SK-N-SH (cell line): Measurements from ENCODE around the gene CEBPZOS. TPM values are rescaled to one million over a fixed set of nuclear protein-coding genes. Genes with fewer than 3 reads are reported as not detected.

ENCODE experiments used
- CTCF ChIA-PET: fragments of 300-600, 350-600 bp; formaldehyde crosslinking; extraction: SDS; loops from one replicate; lab custom pipeline; 2021; lab: Yijun Ruan, JAX
- POLR2A ChIA-PET: fragments of 350-600 bp; sonication (Branson Sonifier 250); formaldehyde crosslinking; extraction: SDS; loops from one replicate; lab custom pipeline; 2020; ENCODE audit warnings: antibody characterized with exemption, inconsistent platforms; lab: Yijun Ruan, JAX
- DNase-seq: peaks from one replicate; pipeline ENCODE4 v3.0.0; 2012
- H2AFZ ChIP-seq: fragments of 200-600 bp; sonication (generic); 2 replicates; pipeline ENCODE4 v1.8.1; 2016; ENCODE audit warnings: antibody characterized with exemption, mild to moderate bottlenecking, low read depth
- H3F3A ChIP-seq: fragments of 200-600 bp; sonication (generic); replicated peaks from 2 replicates; pipeline ENCODE3; 2016; ENCODE audit warnings: antibody characterized with exemption, mild to moderate bottlenecking; ENCODE audit not compliant: insufficient read depth
- H3K27ac ChIP-seq, 2 experiments: fragments of 200-500 bp in 1 of 2; fragments of 200-600 bp in 1 of 2; sonication (Bioruptor generic) in 1 of 2; sonication (generic), shearing (Covaris generic) in 1 of 2; 2 replicates each; pipeline versions ENCODE4 v1.5.1 to v1.6.1; 2014 to 2016; ENCODE audit warnings: low read depth in 2 of 2, inconsistent platforms in 1 of 2, low read length in 1 of 2, mild to moderate bottlenecking in 1 of 2, mixed read lengths in 1 of 2
- H3K27me3 ChIP-seq: fragments of 200-600 bp; sonication (generic), shearing (Covaris generic); 2 replicates; pipeline ENCODE4 v1.6.1; 2016; ENCODE audit warnings: mixed run types; ENCODE audit not compliant: insufficient read depth
- H3K36me3 ChIP-seq, 2 experiments: fragments of 200-500 bp in 1 of 2; fragments of 200-600 bp in 1 of 2; sonication (Bioruptor generic) in 1 of 2; sonication (generic) in 1 of 2; replicated peaks in 1 of 2; 2 replicates each; pipeline versions ENCODE3 to v1.5.1; 2014 to 2016; ENCODE audit warnings: low read length in 1 of 2, mild to moderate bottlenecking in 1 of 2; ENCODE audit not compliant: insufficient read depth in 2 of 2, control insufficient read depth in 1 of 2
- H3K4me1 ChIP-seq, 2 experiments: fragments of 200-500 bp in 1 of 2; fragments of 200-600 bp in 1 of 2; sonication (Bioruptor generic) in 1 of 2; sonication (generic), shearing (Covaris generic) in 1 of 2; 2 replicates each; pipeline versions ENCODE4 v1.5.1 to v1.6.1; 2014 to 2016; ENCODE audit warnings: low read depth in 1 of 2, low read length in 1 of 2, mixed run types in 1 of 2; ENCODE audit not compliant: insufficient read depth in 2 of 2, control insufficient read depth in 1 of 2
- H3K4me2 ChIP-seq: fragments of 200-600 bp; sonication (generic), shearing (Covaris generic); 2 replicates; pipeline ENCODE4 v1.6.1; 2017; ENCODE audit warnings: mixed run types
- H3K4me3 ChIP-seq, 2 experiments: fragments of 200-500 bp in 1 of 2; fragments of 200-600 bp in 1 of 2; sonication (Bioruptor generic) in 1 of 2; sonication (generic), shearing (Covaris generic) in 1 of 2; 2 replicates each; pipeline versions ENCODE4 v1.5.1 to v1.8.1; 2014 to 2016; ENCODE audit warnings: low read depth in 2 of 2, inconsistent platforms in 1 of 2, low read length in 1 of 2, mild to moderate bottlenecking in 1 of 2, mixed read lengths in 1 of 2, moderate library complexity in 1 of 2
- H3K79me2 ChIP-seq: fragments of 200-600 bp; sonication (generic); 2 replicates; pipeline ENCODE4 v1.8.1; 2017; ENCODE audit warnings: mild to moderate bottlenecking; ENCODE audit not compliant: insufficient read depth
- H3K9ac ChIP-seq: fragments of 200-600 bp; sonication (generic); 2 replicates; pipeline ENCODE4 v1.6.1; 2017; ENCODE audit warnings: mixed run types
- H3K9me2 ChIP-seq: fragments of 200-600 bp; sonication (generic); 2 replicates; pipeline ENCODE4 v1.6.1; 2017; ENCODE audit warnings: mixed run types
- H3K9me3 ChIP-seq: fragments of 200-600 bp; sonication (generic); 2 replicates; pipeline ENCODE4 v1.6.1; 2017; ENCODE audit warnings: mixed run types, mild to moderate bottlenecking, moderate library complexity
- H4K20me1 ChIP-seq: fragments of 200-600 bp; sonication (generic); 2 replicates; pipeline ENCODE4 v1.6.1; 2017; ENCODE audit warnings: mild to moderate bottlenecking, mixed run types; ENCODE audit not compliant: insufficient read depth
- CHD2 ChIP-seq: fragments of 150-350 bp; IDR thresholded peaks from 2 replicates; pipeline ENCODE4 v1.6.1; 2018; ENCODE audit warnings: low read length; ENCODE audit not compliant: partially characterized antibody
- ELF1 ChIP-seq: IDR thresholded peaks from 2 replicates; pipeline ENCODE4 v1.4.0; 2012
- EP300 ChIP-seq, 2 experiments: IDR thresholded peaks; 2 replicates each; pipeline versions ENCODE4 v1.4.0 to v1.6.1; 2012; ENCODE audit warnings: borderline replicate concordance in 1 of 2, low read depth in 1 of 2, low read length in 1 of 2
- EZH2phosphoT487 ChIP-seq: fragments of 200-600 bp; sonication (generic); IDR thresholded peaks from 2 replicates; pipeline ENCODE4 v1.6.1; 2017; ENCODE audit warnings: low read depth, mixed run types, mild to moderate bottlenecking, antibody characterized with exemption, moderate library complexity, borderline replicate concordance
- FOSL2 ChIP-seq: IDR thresholded peaks from 2 replicates; pipeline ENCODE4 v1.4.0; 2012; ENCODE audit warnings: low read depth, mild to moderate bottlenecking, moderate library complexity, borderline replicate concordance
- FOXJ3 ChIP-seq: sonication (generic); formaldehyde crosslinking; IDR thresholded peaks from 2 replicates; pipeline ENCODE4 v1.5.1; 2020; ENCODE audit warnings: mild to moderate bottlenecking, missing genetic modification reagents
- FOXM1 ChIP-seq: IDR thresholded peaks from 2 replicates; pipeline ENCODE4 v1.4.0; 2012; ENCODE audit warnings: low read depth, mild to moderate bottlenecking
- GABPA ChIP-seq: IDR thresholded peaks from 2 replicates; pipeline ENCODE4 v1.4.0; 2012; ENCODE audit warnings: low read depth, mild to moderate bottlenecking
- GATA2 ChIP-seq: sonication (generic); formaldehyde crosslinking; IDR thresholded peaks from 2 replicates; pipeline ENCODE4 v1.5.0; 2020; ENCODE audit warnings: mild to moderate bottlenecking, missing genetic modification reagents
- NFIC ChIP-seq: IDR thresholded peaks from 2 replicates; pipeline ENCODE4 v1.4.0; 2012; ENCODE audit warnings: borderline replicate concordance
- POLR2AphosphoS5 ChIP-seq: IDR thresholded peaks from 2 replicates; pipeline ENCODE4 v1.6.1; 2012; ENCODE audit warnings: low read depth, low read length
- RAD21 ChIP-seq: IDR thresholded peaks from 2 replicates; pipeline ENCODE4 v1.6.1; 2012; ENCODE audit warnings: mild to moderate bottlenecking, low read length
- RCOR1 ChIP-seq: fragments of 150-350 bp; IDR thresholded peaks from 2 replicates; pipeline ENCODE4 v1.6.1; 2017; ENCODE audit warnings: antibody characterized with exemption, low read length
- RFX5 ChIP-seq: IDR thresholded peaks from 2 replicates; pipeline ENCODE4 v1.6.1; 2012; ENCODE audit warnings: mild to moderate bottlenecking, improper control_type of control experiment, low read length
- RXRA ChIP-seq: IDR thresholded peaks from 2 replicates; pipeline ENCODE4 v1.4.0; 2012; ENCODE audit warnings: low read depth, mild to moderate bottlenecking, borderline replicate concordance
- SMC3 ChIP-seq: IDR thresholded peaks from 2 replicates; pipeline ENCODE4 v1.6.1; 2012; ENCODE audit warnings: low read depth, low read length, improper control_type of control experiment
- TAF1 ChIP-seq: IDR thresholded peaks from 2 replicates; pipeline ENCODE4 v1.6.1; 2012; ENCODE audit warnings: low read depth, mild to moderate bottlenecking, low read length, moderate library complexity, borderline replicate concordance
- TCF12 ChIP-seq: IDR thresholded peaks from 2 replicates; pipeline ENCODE4 v1.4.0; 2012
- YY1 ChIP-seq: IDR thresholded peaks from 2 replicates; pipeline ENCODE4 v1.4.0; 2012; ENCODE audit warnings: low read depth, mild to moderate bottlenecking
- WGBS: methylation state at CpG from one replicate; pipeline ENCODE4 v1.1.6; 2017; ENCODE audit warnings: low lambda C conversion rate; 5-methylcytosine and 5-hydroxymethylcytosine counted together
- polyA plus RNA-seq, 3 experiments: library from polyadenylated mRNA; depleted of rRNA; stranded (reverse); fragments of >200 nt; gene quantifications; 2 replicates each; pipeline ENCODE4 v1.2.3, GENCODE V29; 2012
- TF ChIP-seq, protein P1 (sequence below): fragments of 200-600 bp; sonication (generic); IDR thresholded peaks from 2 replicates; pipeline ENCODE4 v1.6.1; 2017; ENCODE audit warnings: antibody characterized with exemption, mild to moderate bottlenecking, moderate library complexity
- TF ChIP-seq, protein P2 (sequence below): fragments of 150-350 bp; IDR thresholded peaks from 2 replicates; pipeline ENCODE4 v1.6.1; 2016; ENCODE audit warnings: mild to moderate bottlenecking, low read depth, low read length
- TF ChIP-seq, protein P3 (sequence below): IDR thresholded peaks from 2 replicates; pipeline ENCODE4 v1.4.0; 2012; ENCODE audit warnings: low read depth
- TF ChIP-seq, protein P4 (sequence below): IDR thresholded peaks from 2 replicates; pipeline ENCODE4 v1.6.1; 2012; ENCODE audit warnings: mild to moderate bottlenecking, low read depth, low read length, moderate library complexity

Gene CEBPZOS
- polyA plus RNA-seq, 1 of the 3 experiments (the other 2 are of a cell fraction), result 27.5 TPM

DNA sequence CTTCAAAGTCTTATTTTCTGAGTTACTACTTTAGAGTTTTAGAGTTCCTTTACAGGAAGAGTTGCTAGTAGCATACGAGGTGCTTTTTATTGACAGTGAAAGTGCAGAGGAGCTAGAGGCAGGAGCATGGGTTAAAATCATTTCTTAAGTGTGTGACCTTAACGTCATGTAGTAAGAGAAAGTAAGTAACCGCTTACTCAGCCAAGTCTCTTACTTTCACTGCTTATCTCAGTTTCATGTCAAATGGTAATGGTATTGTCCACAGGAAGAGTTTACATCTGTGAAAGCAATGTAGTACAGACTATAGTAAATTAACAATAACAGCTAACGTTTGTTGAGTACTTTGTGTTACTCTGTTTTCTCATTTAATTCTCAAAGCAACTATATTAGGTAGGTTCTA, 47.7 kb downstream of the CEBPZOS start:
- no peak overlapping the region for H3K27ac ChIP-seq
- H3K9ac ChIP-seq, result no peak overlapping the region
- no peaks in the 10 kb centered on the region for H3K79me2 ChIP-seq
- no peaks in the 10 kb centered on the region for H3K27me3 ChIP-seq
- H2AFZ ChIP-seq, result no peak overlapping the region
- no peak for DNase-seq
- ChIA-PET CTCF (interaction anchor here (0.8 to 2.3 kb wide), 3 partner anchors 9 to 634 kb away, joined by 3 to 7 read pairs (median 4); no protein-coding TSS in a partner anchor), POLR2A (no interaction called here)
- no peaks in the 10 kb centered on the region for H3K9me3 ChIP-seq
- peaks cover 8% of the 10 kb centered on the region for H3F3A ChIP-seq
- H3K36me3 ChIP-seq, result peaks cover 84 to 90% of the 10 kb centered on the region in 2 experiments
- no peak overlapping the region for H3K4me3 ChIP-seq
- no peak overlapping the region for H3K4me2 ChIP-seq
- no peak for TF ChIP-seq RCOR1
- TF ChIP-seq FOXJ3 (CRISPR knock-in tag), result no peak
- TF ChIP-seq FOSL2, result no peak
- TF ChIP-seq ELF1, result no peak
- TF ChIP-seq RXRA, result no peak
- no peak for TF ChIP-seq FOXM1
- no peak for TF ChIP-seq POLR2AphosphoS5
- TF ChIP-seq GATA2 (CRISPR knock-in tag), result no peak
- TF ChIP-seq GABPA, result no peak
- TF ChIP-seq NFIC, result no peak
- TF ChIP-seq, protein P1, sequence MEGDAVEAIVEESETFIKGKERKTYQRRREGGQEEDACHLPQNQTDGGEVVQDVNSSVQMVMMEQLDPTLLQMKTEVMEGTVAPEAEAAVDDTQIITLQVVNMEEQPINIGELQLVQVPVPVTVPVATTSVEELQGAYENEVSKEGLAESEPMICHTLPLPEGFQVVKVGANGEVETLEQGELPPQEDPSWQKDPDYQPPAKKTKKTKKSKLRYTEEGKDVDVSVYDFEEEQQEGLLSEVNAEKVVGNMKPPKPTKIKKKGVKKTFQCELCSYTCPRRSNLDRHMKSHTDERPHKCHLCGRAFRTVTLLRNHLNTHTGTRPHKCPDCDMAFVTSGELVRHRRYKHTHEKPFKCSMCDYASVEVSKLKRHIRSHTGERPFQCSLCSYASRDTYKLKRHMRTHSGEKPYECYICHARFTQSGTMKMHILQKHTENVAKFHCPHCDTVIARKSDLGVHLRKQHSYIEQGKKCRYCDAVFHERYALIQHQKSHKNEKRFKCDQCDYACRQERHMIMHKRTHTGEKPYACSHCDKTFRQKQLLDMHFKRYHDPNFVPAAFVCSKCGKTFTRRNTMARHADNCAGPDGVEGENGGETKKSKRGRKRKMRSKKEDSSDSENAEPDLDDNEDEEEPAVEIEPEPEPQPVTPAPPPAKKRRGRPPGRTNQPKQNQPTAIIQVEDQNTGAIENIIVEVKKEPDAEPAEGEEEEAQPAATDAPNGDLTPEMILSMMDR, result no peak
- no peak for TF ChIP-seq TCF12
- no peak for TF ChIP-seq EP300 (IDR thresholded peaks at IDR 0.05; ENCODE audit: borderline replicate concordance in 1 of 2, low read depth in 1 of 2, low read length in 1 of 2)
- TF ChIP-seq SMC3, result no peak
- TF ChIP-seq RFX5, result no peak
- TF ChIP-seq RAD21, result no peak
- TF ChIP-seq YY1, result no peak
- no peaks in the 10 kb centered on the region for H4K20me1 ChIP-seq
- no peaks in the 10 kb centered on the region for H3K9me2 ChIP-seq
- peaks cover 0 to 6% of the 10 kb centered on the region in 2 experiments; a peak in 2 of 4 replicates for H3K4me1 ChIP-seq
- WGBS, result 93% methylated on average over 4 of the region's 4 CpGs

DNA sequence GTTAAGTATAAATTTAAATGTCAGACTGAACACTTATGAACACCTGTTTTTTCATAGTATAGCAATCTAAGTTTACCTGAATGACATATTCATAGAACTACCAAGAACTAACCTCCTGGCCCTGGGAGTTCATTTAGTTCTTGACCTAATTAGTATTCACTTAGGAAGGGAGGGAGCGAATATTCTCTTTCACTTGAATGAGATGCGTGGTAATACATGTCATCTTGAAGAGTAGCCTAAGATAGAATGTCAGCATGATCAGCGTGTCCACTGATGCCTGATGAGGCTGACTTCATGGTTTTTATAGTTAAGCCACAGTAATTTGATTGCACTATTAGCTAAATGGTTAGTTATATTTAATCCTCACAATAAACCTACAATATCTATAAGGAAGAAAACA, 48.5 kb downstream of the CEBPZOS start:
- Histone ChIP-seq H3K27ac (no peak overlapping the region), H2AFZ (no peak overlapping the region), H3F3A (peaks cover 8% of the 10 kb centered on the region), H3K9ac (no peak overlapping the region), H3K9me3 (no peaks in the 10 kb centered on the region), H3K27me3 (no peaks in the 10 kb centered on the region), H3K4me3 (no peak overlapping the region), H3K9me2 (no peaks in the 10 kb centered on the region), H3K79me2 (no peaks in the 10 kb centered on the region), H3K4me1 (peaks cover 0 to 7% of the 10 kb centered on the region in 2 experiments; a peak in 2 of 4 replicates), H4K20me1 (no peaks in the 10 kb centered on the region), H3K4me2 (no peak overlapping the region), H3K36me3 (peaks cover 82 to 91% of the 10 kb centered on the region in 2 experiments)
- DNase-seq, result no peak
- 95% methylated on average over 3 of the region's 3 CpGs for WGBS
- ChIA-PET POLR2A (no interaction called here), CTCF (interaction anchor here (0.8 to 2.3 kb wide), 3 partner anchors 10 to 633 kb away, joined by 3 to 7 read pairs (median 4); no protein-coding TSS in a partner anchor)
- no peak for TF ChIP-seq EP300 (IDR thresholded peaks at IDR 0.05; ENCODE audit: borderline replicate concordance in 1 of 2, low read depth in 1 of 2, low read length in 1 of 2)
- TF ChIP-seq YY1, result no peak
- TF ChIP-seq, protein P2, sequence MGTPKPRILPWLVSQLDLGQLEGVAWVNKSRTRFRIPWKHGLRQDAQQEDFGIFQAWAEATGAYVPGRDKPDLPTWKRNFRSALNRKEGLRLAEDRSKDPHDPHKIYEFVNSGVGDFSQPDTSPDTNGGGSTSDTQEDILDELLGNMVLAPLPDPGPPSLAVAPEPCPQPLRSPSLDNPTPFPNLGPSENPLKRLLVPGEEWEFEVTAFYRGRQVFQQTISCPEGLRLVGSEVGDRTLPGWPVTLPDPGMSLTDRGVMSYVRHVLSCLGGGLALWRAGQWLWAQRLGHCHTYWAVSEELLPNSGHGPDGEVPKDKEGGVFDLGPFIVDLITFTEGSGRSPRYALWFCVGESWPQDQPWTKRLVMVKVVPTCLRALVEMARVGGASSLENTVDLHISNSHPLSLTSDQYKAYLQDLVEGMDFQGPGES, result no peak
- TF ChIP-seq FOSL2, result no peak
- TF ChIP-seq TAF1, result no peak
- TF ChIP-seq ELF1, result no peak
- TF ChIP-seq, protein P3, sequence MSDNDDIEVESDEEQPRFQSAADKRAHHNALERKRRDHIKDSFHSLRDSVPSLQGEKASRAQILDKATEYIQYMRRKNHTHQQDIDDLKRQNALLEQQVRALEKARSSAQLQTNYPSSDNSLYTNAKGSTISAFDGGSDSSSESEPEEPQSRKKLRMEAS, result no peak
- TF ChIP-seq, protein P4, sequence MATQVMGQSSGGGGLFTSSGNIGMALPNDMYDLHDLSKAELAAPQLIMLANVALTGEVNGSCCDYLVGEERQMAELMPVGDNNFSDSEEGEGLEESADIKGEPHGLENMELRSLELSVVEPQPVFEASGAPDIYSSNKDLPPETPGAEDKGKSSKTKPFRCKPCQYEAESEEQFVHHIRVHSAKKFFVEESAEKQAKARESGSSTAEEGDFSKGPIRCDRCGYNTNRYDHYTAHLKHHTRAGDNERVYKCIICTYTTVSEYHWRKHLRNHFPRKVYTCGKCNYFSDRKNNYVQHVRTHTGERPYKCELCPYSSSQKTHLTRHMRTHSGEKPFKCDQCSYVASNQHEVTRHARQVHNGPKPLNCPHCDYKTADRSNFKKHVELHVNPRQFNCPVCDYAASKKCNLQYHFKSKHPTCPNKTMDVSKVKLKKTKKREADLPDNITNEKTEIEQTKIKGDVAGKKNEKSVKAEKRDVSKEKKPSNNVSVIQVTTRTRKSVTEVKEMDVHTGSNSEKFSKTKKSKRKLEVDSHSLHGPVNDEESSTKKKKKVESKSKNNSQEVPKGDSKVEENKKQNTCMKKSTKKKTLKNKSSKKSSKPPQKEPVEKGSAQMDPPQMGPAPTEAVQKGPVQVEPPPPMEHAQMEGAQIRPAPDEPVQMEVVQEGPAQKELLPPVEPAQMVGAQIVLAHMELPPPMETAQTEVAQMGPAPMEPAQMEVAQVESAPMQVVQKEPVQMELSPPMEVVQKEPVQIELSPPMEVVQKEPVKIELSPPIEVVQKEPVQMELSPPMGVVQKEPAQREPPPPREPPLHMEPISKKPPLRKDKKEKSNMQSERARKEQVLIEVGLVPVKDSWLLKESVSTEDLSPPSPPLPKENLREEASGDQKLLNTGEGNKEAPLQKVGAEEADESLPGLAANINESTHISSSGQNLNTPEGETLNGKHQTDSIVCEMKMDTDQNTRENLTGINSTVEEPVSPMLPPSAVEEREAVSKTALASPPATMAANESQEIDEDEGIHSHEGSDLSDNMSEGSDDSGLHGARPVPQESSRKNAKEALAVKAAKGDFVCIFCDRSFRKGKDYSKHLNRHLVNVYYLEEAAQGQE, result no peak
- no peak for TF ChIP-seq CHD2
- no peak for TF ChIP-seq NFIC
- TF ChIP-seq EZH2phosphoT487, result no peak
